ENCODE results near the gene HSPB7. TPM values are rescaled to one million over a fixed set of nuclear protein-coding genes. Genes with fewer than 3 reads are reported as not detected.
"Not testable (repeated sequence)": the region's sequence is repeated elsewhere in the genome, so short reads cannot be mapped to it uniquely, and the experiment has no call there.

The HSPB7 gene
- total RNA-seq, 1 donor from 2014 or later = not detected

DNA sequence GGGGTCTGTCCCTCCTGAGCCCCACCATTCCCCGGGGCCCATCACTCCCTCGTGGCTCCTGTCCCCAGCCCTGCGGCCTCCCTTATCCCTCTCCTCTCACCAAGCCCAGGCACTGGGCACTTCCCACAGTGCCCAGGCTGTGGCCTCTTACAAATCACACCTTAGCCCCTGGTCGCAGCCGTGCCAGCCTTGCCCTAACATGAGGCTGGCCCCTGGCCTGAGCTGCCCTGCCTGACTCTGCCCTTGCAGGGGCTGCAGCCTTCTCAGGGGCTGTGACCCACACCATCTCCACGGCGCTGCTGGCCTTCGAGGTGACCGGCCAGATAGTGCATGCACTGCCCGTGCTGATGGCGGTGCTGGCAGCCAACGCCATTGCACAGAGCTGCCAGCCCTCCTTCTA is 34.1 kb upstream of the HSPB7 start:
- intact Hi-C loops (cut with micrococcal nuclease) = loop anchor here (10.0 kb wide), 1 partner anchor 437 kb away; the partner anchor contains the start of gene DDI2

GRCh38 chr1:16051039-16051438 is 33.2 kb upstream of the HSPB7 start:
- intact Hi-C loops (cut with micrococcal nuclease) = loop anchor here (10.0 kb wide), 1 partner anchor 436 kb away; the partner anchor contains the start of gene DDI2

DNA sequence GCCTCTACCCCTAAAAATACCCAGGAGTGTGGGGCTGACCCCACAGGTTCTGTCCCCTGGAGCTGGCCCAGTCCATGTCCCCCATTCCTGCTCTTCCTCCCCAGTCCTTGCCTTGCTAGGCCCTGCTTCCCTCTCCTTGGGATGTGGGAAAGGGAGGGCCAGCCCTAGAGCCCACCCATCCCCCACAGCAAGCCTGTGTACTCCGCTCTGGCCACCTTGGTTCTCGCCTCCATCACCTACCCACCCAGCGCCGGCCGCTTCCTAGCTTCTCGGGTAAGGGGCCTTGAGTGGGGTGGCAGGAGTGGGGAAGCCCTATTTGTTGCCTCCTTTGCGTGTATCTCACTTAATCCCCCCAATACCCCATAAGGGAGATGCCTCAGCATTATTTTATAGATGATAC is 32.5 kb upstream of the HSPB7 start:
- intact Hi-C loops (cut with micrococcal nuclease) = loop anchor here (1.0 to 10.0 kb wide), 2 partner anchors 9 to 436 kb away; partner anchors contain the start of gene DDI2

- intact Hi-C loops (cut with micrococcal nuclease) = no loop called here
Observed at GRCh38 chr1:16048573-16049189, 30.8 kb upstream of the HSPB7 start.

DNA sequence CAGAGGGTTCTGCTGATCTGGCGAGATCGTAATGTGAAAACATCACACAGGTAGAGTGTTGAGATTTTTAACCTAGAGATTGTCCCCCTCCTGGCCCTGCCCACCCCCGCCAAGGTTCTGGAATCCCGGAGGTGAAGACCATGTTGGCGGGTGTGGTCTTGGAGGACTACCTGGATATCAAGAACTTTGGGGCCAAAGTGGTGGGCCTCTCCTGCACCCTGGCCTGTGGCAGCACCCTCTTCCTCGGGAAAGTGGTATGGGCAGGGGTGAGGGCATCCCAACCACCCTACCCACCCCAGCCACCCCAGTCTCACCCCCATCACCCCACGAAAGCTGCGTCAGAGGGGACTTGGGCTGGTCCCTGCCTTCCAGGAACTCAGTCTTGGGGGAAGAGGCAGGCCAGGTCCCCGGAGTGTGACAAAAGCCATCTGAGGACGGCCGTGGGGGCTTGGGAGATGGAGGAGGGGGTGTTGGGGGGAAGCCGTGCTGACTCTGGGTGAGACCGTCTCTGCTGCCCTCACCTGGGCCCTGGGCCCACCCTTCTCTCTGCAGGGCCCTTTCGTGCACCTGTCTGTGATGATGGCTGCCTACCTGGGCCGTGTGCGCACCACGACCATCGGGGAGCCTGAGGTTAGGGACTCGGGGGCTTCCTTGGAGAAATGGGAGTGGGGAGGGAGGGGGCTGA is 30.1 kb upstream of the HSPB7 start:
- intact Hi-C loops (cut with micrococcal nuclease) = no loop called here

DNA sequence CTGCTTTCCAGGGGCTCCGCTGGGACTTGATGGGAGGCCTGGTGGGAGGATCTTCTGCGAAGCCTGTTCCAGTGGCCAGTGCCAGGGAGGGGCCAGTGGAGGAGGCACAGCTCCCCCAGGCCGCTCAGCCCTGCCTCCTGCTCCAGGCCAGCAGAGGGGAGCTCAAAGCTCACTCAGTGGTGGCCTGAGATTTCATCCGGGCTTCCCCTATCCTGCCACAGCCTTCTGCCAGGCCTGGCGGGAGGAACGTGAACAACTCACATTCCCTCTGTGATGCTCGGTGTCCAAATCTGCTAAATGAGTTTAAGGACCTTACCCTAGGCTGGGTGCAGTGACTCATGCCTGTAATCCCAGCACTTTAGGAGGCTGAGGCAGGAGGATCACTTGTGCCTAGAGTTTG is 29.0 kb upstream of the HSPB7 start:
- intact Hi-C loops (cut with micrococcal nuclease) = no loop called here

DNA sequence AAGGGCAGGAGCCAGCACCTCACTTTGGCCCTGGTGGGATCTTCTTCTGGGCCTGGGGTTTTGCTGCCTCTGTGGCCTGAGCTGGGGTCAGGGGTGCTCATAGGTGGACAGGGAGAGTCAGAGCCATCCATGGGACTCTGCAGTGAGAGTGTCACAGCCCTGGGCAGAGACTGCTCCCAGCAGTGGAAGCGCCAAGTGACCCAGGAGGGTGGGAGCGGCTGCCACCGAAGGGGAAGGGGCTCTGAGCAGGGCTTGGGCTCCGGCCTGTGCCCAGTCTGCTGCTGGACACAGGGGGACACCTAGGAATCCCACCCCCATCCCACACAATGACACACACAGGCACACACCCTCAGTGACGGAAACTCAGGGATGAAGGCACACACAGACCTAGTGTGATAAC is 26.1 kb upstream of the HSPB7 start:
- intact Hi-C loops (cut with micrococcal nuclease) = no loop called here

GRCh38 chr1:16043521-16043920 is 25.7 kb upstream of the HSPB7 start, which contains the start of gene CLCNKB:
Gene CLCNKB (plus strand): TSS chr1:16043782. CDS start chr1:16044493, 711 bp downstream.
- intact Hi-C loops (cut with micrococcal nuclease) = no loop called here

- intact Hi-C loops (cut with micrococcal nuclease) = not testable (repeated sequence)
Observed at GRCh38 chr1:16042654-16043053, 24.8 kb upstream of the HSPB7 start.

DNA sequence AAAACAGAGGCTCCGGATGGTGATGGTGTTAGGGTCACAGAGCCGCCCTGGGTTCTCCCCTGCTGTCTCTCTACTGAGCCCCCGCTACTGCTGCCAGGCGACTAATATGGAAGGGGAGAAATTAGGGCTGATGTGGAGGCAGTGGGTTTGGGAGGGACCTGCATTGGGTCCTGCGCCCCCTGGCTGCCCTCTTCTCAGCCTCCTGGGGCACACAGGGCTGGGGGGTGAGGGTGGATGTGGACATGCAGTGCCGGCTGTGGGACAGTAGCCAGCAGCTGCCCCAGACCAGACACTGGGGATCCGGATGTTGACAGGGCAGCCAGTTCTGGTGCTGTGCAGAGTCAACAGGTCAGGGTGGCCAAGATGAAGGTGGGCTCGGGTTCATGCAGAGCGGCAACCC is 24.3 kb upstream of the HSPB7 start:
- intact Hi-C loops (cut with micrococcal nuclease) = no loop called here

GRCh38 chr1:16041200-16041599 is 23.4 kb upstream of the HSPB7 start:
- intact Hi-C loops (cut with micrococcal nuclease) = no loop called here

DNA sequence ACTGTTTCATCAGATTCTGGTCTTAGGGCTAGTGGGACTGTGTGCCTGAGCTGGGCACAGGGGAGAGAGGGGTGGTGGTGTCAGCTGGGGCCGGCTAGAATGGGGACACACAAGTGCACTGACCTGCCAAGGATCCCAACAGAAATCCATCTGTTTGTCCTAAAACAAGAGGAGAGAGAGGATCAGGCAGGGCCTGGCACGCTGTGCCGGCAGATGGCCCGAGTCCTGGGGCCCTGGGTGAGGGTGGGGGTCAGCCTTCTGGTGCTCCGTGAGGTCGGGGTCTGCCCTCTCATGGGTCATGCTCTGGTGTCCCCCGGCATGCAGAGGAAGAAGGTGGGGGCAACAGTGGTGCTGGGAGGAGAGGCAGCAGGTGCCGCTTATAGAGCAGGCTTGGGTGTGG is 22.0 kb upstream of the HSPB7 start:
- intact Hi-C loops (cut with micrococcal nuclease) = not testable (repeated sequence)

DNA sequence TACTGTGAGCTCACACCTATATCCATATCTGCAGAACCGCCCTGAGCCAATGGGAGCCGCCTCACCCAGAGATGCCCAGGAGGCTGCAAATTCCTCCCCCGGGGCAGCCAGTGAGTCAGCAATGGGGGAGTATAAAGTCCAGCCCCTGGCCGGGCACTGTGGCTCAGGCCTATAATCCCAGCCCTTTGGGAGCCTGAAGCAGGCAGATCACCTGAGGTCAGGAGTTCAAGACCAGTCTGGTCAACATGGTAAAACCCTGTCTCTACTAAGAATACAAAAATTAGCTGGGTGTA is 20.7 kb upstream of the HSPB7 start:
- intact Hi-C loops (cut with micrococcal nuclease) = no loop called here

GRCh38 chr1:16036461-16036860 is 18.6 kb upstream of the HSPB7 start:
- intact Hi-C loops (cut with micrococcal nuclease) = not testable (repeated sequence)

- intact Hi-C loops (cut with micrococcal nuclease) = loop anchor here (1.0 kb wide), 2 partner anchors 230 to 241 kb away; no protein-coding TSS in a partner anchor
Observed at GRCh38 chr1:16033103-16033632, 15.3 kb upstream of the HSPB7 start.

DNA sequence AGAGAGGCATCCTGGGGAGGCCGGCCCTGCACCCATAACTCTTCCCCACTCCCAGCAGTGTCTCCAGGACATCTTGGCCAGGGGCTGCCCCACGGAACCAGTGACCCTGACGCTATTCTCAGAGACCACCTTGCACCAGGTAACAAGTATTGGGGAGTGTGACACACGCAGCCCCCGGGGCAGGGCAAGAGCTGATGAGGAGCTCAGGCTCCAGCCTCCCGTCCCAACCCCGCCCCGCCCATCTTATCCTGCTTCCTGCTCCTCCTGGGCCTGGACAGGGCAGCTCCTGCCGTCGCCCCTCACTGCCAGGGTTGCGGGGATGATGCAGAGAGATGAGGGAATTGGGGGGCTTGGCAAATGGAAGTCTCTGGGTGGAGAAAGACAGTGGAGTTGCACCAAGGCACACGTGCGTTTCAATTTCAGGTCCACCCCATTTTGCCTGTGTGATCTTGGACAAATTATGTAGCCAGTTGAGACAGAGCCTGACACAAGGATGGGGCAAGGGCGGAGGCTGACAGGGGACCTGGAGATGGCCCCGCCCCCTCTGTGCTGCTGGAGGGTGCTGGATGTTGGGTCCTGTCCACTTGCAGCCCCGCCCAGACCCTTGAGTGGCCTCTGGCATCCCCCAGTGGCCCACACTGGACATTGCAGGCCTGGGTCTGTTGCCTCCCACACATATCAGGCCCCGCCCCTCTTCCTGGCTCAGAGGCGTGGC is 14.7 kb upstream of the HSPB7 start:
- intact Hi-C loops (cut with micrococcal nuclease) = loop anchor here (1.0 kb wide), 2 partner anchors 229 to 240 kb away; no protein-coding TSS in a partner anchor

GRCh38 chr1:16031551-16031950 is 13.7 kb upstream of the HSPB7 start:
- intact Hi-C loops (cut with micrococcal nuclease) = no loop called here

- intact Hi-C loops (cut with micrococcal nuclease) = no loop called here
Observed at GRCh38 chr1:16029288-16029687, 11.4 kb upstream of the HSPB7 start.

GRCh38 chr1:16029003-16029268 is 11.1 kb upstream of the HSPB7 start:
- intact Hi-C loops (cut with micrococcal nuclease) = not testable (repeated sequence)

- intact Hi-C loops (cut with micrococcal nuclease) = no loop called here
Observed at GRCh38 chr1:16028237-16029002, 10.6 kb upstream of the HSPB7 start.

DNA sequence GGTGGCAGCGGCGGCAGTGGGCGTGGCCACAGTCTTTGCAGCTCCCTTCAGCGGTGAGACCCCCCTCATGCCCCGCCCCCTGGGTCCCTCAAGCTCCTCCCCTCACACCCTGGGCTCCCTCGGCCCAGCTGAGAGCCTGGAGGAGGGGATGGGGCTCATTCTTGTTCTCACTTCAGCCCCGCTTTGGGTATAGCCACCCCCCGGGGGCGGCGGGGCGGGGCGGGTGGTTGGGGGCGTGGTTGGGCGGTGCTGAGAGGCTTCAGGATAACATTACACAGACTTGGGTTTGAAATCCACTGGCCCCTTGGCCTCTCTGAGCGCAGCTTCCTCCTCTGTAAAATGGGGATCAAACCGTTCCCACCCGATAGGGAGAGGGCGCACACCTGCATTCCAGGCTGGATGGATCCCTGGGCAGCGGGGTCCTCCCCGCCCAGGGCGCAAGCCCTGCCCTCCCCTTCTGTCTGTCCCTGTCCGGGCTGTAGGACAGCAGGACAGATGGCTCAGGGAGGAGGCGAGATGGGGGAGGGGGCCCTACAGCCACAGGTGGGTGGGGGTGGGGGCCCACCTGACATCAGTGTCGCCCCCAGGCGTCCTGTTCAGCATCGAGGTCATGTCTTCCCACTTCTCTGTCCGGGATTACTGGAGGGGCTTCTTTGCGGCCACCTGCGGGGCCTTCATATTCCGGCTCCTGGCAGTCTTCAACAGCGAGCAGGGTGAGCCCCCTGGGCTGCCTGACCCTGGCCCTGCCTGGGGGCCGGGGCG is 9.1 kb upstream of the HSPB7 start:
- intact Hi-C loops (cut with micrococcal nuclease) = no loop called here

All from T-helper 1 cell treated with Interleukin-12 subunit alpha and Interleukin-12 subunit beta and Interleukin-4 antibody, amounts not matched to agents 30 ng/mL and 1 ng/mL, for 36 hours (primary cell).